HS-27A (cell line): ENCODE results near the gene HLCS.

Experiments
- DNase-seq: peaks from one replicate; pipeline ENCODE4 v3.0.0-alpha.2; 2012; ENCODE audit warnings: low read depth, missing footprints

The HLCS gene

DNA sequence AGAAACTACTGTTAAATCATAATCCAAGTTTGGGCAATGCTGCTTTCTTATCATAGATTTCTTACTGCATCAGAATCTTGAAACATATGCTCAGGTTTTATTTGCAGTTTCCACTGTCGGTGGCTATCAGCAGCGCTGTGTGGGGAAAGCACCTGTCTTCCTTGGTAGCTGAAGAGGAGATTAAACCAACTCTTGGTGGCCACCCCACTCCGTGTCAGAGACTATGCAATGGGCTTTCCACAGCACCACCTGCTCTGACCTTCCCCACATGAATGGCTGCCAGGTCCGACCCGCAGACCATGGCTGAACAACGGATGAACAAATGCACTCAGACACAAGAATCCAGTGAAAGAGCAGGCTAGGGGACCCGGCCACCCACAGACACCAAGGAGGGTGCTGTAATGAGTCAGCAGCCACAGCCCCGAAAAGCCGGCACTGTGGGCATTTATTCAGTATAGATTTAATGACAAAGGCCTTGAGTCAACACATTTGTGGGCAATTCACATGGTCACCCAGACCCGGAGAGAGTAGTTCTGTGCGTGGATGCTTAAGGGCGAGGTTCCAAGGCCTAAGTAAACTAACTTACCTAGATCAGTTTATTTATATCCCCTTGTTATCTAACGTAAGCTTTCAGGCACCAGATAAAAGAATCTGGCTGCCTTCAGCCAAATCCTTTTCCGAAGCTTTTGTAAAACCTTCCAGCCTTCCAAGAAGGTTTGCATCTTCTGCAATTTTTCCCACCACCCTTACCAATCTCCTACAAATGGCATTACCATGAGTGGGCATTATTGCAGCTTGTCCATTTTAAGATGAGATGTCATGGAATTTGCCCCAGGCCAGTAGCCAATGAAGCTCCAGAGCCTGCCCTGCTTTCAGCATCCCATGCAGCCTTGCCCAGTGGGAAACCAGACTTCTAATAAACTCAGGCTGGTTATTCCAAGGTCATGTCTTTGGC lies 82.7 kb downstream of the HLCS start:
- no peak for DNase-seq

DNA sequence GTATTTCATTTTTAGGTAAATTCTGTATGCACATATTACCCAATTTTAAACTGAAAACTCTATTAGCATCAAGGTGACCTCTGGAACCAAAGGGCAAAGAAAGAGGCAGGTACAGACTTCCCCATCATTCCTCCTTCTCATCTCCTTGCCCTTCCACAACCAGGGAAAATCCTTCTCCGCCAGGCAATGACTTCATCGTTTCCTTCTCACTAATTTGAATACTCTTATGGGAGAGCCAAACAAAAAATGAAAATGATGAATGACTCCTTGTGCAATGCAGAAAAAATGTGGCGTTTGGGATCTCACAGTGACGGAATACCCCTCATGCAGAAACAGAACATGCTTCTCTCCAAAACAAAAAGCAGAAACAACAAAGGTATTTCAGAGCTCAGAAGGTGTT lies 83.7 kb downstream of the HLCS start:
- no peak for DNase-seq

DNA sequence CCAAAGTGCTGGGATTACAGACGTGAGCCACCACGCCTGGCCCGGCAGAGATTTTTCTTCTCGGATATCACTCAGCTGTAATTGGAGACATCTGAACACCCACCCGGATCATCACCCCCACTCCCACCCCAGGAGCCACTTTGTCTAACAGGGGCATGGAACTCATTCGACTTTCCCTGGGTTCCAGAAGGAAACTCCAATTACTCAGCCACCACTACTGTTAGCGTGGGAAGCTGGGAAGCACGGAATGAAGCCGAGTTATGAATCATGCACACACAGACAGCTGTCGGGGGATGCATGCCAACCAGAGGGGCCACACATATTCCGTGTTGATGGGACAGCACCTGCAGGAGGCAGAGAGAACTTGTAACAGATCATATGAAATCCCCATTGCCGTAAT lies 85.2 kb downstream of the HLCS start:
- no peak for DNase-seq

DNA sequence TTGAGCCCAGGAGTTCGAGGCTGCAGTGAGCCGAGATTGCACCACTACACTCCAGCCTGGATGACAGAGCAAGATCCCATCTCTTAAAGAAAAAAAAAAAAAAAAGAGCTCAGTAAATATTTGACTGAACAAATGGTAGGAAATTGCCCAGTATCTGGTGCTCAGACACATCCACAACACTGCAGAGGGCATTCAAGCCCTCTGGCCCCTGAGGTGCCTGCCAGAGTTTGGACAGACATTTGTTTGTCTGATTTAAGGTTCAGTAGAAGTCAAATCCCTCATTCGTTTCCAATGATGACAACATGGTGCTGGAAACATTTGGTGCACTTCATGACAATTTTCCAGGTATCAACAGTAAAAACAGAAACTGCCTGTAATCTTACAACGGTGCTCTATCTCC lies 86.6 kb downstream of the HLCS start:
- DNase-seq: no peak

DNA sequence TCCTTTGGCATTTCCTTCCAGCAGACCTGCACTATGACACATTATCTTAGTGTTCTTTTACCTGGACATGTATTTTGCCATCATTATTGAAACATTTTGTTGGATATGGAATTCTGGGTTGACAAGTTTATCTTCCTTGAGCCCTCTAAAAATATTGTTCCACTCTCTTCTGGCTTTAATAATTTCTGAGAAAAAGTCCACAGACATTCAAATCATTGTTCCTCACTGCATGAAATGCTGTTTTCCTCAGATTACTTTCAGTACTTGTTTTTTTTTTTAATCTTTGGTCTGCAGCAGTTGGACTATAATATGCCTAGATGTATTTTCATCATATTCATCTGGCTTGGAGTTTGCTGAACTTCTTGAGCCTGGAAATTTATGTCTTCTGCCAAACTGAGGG lies 88.7 kb downstream of the HLCS start:
- no peak for DNase-seq

DNA sequence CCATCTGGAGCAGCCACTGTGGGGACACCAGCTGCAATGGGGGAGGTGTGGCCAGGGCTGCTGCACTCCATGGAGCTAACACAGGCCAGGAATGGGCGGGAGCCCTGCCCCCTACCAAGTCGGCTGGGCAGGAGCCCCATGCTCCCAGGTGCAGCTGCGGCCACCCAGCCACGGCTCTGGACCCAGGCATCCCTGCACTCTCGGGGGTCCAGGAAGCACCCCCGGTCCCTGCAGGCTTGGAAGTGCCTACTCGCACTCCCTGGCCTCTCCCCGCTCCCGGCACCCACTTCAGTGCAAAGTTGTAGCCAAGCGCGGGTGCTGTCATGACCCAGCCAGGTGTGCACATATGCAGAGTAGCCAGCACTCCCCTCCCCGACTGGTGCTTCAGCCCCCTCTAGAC lies 91.8 kb downstream of the HLCS start:
- no peak for DNase-seq

DNA sequence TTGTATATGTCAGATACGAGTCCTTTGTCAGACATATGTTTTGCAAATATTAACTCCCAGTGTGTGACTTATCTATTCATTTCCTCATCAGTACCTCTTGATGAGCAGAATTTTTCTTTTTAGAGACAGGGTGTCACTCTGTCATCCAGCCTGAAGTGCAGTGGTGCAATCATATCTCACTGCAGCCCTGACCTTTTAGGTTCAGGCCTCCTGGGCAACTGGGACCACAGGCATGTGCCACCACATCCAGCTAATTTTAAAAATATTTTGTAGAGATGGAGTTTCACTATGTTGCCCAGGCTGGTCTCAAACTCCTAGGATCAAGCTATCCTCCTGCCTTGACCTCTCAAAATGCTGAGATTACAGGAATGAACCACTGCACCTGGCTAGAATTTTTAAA lies 93.0 kb downstream of the HLCS start:
- DNase-seq: peak; percentile 26

DNA sequence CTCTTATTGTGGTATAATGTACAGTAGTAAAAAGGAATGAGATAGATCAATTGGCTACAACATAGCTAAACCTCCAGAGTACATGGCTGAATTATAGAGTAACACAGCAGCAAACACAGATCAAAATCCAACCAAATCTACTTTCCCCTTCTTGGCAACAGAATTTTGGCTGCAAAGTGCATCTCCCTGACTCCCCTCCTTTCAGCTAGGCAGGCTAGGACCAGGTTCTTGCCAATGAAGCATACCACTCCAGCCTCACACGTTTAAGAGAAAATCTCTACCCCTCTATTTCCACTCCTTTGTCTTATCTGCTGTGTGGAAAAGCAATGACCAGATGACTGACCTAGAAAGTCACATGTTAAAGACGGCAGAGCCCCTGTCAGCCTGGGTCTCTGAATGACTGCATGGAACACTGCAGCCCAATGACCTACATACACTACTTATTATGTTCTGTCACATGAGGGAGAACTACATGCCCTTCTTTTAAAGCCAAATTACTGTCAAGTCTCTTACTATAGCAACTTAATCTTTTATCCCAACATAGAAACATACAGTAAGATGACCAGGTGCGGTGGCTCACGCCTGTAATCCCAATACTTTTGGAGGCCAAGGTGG lies 99.1 kb downstream of the HLCS start:
- no peak for DNase-seq

DNA sequence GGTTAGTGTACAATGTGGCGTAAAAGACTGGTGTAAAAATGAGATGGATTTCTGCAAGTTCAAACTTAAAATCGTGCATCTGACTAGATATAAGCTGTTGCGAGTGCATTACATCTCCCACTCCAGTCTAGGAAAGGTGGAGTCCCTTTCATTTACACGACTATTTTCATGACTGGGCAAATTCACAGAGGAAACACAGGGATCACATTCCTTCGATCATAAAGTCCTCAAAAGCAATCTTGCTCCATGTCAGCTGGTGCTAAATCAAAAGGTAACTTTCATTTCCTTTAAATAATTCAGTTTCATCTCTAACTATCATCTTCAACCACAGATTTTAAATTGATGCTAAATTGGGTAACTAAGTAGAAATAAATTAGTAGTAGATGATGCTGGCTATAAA lies 100.0 kb downstream of the HLCS start:
- DNase-seq: no peak

DNA sequence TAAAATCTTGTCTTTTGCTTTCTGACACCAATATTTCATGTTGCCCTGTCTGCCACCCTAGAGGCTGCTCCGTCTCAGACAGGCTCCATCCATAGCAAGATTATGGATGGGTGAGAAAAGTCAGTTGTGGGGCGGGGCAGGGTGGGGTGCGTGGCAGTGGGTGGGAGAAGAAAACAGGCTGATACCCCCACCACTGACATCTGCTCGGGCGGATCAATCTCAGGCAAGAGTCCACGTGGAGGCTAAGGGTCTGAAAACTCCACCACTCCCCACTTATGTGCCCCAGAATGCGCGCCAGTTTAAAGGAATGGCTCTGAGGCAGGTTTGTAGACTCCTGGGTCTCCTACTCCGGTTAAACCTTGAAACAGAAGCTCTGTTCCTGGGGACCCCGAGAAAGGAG lies 101.5 kb downstream of the HLCS start:
- no peak for DNase-seq

DNA sequence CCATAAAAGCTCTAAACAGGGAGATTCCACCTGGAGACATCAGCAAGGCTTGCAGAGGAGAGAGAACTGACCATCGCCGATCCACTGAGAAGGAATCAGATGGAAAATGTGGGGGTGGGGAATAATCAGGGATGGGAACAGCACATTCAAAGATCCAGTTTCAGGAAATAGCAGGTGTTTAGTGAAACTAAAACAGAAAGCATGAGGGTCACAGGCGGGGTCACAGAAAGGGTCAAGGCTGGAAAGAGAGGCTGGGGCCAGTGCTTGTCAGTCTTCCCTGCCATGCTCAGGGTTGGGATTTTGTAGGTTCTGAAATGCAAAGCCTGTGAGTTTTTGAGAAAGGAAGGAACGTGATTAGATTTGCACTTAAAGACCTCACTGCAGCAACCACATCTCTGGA lies 103.2 kb downstream of the HLCS start:
- DNase-seq: no peak

DNA sequence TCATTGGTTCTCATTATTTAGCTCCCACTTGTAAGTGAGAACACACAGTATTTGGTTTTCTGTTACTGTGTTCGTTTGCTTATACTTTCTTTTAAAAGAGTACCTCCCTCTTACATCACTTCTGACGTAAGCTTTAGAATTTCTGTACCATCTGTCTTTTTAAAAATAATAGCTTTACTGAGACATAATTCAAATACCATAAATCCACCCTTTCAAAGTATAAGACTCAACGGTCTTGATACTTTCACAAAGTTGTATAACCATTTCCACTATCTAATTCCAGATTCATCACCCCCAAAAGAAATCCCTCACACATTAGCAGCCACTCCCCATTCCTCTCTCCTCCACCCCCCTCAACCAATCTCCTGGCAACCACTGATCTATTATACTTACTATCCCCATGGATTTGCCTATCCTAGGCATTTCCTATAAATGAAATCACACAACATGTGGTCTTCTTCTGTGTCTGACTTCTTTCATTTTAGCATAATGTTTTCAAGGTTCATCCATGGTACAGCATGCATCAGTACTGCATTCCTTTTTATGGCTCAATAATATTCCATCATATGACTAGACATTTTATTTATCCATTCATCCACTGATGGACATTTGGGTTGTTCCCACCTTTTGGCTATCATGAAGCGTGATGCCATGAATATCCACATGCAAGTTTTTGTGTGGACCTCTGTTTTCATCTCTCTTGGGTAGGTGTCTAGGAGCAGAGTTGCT lies 104.7 kb downstream of the HLCS start:
- DNase-seq: peak; percentile 48

DNA sequence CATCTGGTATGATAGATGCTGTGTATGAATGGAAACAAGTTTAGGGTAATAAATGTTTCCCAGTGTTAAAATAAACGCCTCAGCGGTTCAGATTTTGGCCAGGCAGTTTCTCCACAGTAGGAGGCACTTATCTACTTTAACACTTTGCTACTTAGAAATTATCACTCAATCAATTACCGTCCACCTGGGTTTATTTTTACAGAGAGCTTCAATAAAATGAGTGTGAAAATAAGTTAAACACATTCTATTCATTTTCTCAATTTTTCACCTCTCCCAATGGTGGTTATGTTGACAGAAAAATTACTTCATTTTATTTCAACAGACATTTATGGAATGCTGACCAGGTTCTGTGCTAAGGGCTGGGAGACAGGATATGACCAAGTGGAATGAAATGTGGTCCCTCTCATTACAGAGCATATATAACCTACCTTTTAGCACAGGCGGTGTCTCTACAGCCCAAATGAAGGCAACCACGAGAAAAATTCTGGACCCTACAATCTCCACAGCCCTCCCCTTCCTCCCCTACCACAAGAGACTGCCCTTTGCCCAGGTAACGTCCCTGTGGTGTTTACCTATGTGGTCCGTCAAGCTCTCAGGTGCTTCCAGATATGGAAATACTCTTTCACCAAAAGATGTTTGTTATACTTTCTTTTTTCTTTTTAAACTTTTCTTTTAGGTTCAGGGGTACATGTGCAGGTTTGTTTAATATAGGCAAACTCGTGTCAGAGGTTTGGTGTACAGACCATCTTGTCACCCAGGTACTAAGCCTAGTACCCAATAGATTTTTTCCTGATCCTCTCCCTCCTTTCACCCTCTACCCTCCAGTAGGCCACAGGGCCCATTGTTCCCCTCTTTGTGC lies 105.5 kb downstream of the HLCS start:
- peak; percentile 91 for DNase-seq

DNA sequence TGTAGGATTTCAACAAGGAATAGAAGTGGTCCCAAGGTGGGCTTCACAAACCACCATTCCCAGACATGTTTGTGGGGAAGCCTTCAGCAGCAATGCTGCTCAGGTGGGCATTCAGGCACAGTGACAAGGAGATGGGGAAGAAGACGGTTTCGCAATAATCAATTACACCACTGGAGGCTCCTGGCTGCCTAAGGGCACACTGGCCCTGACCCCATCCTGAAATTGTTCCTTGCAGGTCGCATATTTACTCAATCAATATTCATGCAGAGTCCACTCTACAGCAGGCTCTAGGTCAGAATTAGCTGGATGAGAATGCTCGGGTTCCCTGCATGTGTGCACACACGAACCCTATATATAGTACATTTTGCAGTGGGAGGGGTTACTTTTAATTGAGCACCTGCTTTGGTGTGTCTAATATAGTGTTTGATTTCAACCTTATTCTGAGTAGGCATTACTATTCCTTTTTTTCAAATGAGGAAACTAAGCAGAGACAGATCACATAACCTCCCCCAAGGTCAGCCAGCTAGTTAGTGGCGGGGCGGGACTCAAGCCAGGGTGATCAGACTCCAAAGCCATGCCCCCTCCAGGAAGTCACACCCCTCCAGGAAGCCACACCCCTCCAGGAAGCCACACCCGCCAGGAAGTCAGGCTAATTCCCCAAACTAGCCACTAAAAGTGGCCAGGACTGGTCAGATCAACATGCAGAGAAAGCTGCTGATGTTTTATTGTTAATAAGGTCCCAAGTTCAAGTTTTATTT lies 106.5 kb downstream of the HLCS start:
- DNase-seq: peak; percentile 75

DNA sequence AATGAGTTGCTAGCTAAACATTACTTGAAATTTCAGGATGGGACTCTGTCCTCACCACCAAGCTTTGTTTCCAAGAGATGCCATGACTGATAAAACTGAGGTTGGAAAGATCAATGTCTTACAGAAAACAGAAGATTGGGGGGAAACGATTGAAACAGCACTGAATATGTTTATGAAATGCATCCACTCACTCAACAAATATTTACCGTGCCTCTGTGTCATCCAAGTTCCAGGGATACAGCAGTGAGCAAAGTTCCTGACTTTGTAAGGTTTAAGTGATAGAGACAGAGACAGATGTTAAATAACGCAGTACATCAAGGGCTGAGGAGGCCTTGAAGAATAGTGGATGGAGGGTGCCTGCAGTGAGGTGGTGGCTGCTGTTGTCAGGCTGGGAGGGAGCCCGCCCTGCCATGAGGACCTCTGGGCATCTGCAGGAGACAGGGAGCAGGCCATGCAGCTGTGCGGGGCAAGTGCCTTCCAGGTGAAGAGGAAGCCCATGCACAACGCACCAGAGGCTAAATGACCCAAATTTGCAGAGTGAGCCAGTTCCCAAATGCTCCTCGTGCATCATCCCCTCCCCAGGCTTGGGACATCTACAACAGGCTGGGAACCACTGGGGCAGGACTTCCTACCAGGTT lies 108.0 kb downstream of the HLCS start:
- DNase-seq: no peak

DNA sequence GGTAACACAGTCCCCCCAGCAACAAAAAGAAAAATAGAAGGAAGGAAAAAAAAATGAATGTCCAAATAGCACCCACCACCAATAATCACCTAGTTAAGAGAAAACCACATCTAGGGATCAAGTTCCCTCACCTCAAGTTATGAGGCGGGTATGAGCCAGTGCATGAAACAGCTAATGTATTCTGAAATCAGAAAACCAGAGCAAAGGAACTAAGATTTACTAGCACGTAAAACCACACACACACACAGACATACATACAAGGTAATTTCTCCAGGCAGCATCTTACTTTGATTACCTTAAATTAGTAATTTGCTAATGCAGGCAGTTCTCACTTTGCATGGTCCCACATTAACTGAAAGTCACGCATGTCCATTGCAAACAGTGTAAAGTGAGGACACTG lies 109.8 kb downstream of the HLCS start:
- no peak for DNase-seq

DNA sequence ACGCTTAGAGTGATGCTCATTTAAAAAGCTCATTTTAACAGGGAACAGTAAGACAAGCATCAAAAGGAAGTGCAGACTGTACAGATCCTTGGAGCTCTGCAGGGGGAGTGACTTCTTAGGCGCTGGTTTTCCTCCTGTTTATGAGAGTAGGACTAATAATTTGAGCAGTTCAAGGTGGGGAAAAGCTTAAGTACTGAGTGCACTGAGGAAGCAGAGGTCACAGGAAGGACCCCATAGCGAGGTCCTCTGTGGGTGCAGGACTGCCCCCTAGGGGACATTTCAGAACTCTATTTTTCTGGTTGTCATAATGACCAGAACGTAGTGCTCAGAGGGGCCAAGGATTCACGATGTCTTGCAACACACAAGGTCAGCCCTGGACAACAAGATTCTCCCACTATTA lies 112.1 kb downstream of the HLCS start:
- DNase-seq: no peak

DNA sequence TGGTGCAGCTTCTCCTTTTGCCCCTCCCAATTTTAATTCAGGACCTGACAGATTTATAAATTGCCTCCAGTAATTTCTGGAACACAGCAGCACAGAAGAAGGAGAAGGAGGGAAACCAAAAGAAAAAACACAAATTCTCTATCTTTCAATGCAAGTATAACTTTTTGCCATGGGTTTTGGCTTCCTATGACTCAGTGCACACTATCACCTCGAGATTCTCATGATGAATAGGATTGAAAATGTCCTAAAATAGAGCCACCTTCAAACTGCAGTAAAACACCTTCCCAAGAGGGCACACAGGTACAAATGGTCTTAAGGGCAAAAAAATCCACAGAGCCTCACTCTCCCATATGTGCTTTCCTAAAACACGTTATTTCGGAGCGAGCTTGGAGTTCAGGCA lies 113.6 kb downstream of the HLCS start:
- DNase-seq: no peak

DNA sequence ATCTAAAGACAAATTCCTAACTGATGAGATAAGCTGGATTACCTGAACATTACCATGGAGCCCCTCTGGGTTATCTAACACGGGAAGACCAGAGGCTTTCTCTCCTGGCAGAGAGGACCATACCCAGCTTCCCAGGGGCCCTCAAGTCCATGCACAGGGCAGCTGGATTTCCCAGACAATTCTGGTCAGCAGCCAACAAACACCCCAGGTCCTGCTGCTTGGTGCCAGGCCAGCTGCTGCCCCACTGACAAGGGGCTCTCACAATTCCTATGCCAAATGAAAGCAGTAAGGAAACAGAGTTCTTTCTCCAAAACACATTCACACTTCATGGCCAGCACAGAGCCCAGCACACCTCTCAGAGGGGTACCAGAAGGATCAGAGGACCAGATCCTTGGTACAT lies 114.2 kb downstream of the HLCS start:
- no peak for DNase-seq

DNA sequence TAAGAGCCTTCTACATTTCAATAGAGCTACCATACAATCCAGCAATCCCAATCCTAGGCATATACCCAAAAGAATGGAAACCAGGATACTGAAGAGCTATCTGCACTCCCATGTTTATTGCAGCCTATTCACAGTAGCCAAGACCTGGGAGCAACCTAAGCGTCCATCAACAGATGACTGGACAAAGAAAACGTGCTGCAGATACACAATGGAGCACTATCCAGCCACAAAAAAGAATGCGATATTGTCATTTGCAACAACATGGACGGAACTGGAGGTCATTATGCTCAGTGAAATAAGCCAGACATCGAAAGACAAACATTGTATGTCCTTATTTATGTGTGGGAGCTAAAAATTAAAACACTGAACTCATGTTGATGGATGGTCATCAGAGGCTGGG lies 115.3 kb downstream of the HLCS start:
- DNase-seq: no peak

DNA sequence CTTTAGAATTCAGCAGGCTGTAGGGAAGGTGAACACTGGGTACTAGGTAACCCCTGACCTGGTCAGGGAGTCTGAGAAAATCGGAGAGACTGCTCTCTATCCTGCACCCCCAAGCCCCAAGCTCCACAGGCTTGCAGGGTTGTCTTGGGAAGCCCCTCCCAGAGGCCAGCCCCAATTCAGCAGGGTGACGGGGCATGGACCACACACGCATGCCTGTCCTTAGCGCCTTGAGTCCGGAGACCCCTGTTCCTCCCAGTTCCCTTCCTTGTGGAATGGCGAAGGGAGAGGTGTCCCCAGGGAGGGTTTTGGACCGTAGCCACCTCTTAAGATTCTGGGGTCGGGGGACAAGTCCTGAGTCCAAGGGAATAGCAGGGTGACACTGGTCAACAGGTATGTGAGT lies 116.1 kb downstream of the HLCS start:
- no peak for DNase-seq
